AG09319 (cell line): ENCODE results near the gene CDH18.

Source experiments
- DNase-seq: peaks from one replicate; pipeline ENCODE4 v3.0.0-alpha.2; 2010; ENCODE audit warnings: low read depth; ENCODE audit errors: extremely low read depth
- CTCF ChIP-seq: IDR thresholded peaks from 2 replicates; pipeline ENCODE4 v1.5.1; 2011; ENCODE audit warnings: low read depth, mild to moderate bottlenecking, inconsistent platforms, low read length, moderate library complexity

Gene CDH18

GRCh38 chr5:19616701-19617215 lies 371.2 kb downstream of the CDH18 start:
- TF ChIP-seq CTCF: no peak
- DNase-seq: no peak

- DNase-seq: no peak
- no peak for TF ChIP-seq CTCF
These were observed 372.3 kb downstream of the CDH18 start for GRCh38 chr5:19615661-19616060.

- DNase-seq: no peak
- TF ChIP-seq CTCF: no peak
These were observed 372.9 kb downstream of the CDH18 start for GRCh38 chr5:19615071-19615470.

GRCh38 chr5:19608444-19609002 lies 379.5 kb downstream of the CDH18 start:
- no peak for TF ChIP-seq CTCF
- DNase-seq: no peak

- no peak for TF ChIP-seq CTCF
- no peak for DNase-seq
These were observed 382.1 kb downstream of the CDH18 start for GRCh38 chr5:19605846-19606407.

GRCh38 chr5:19584131-19584530 lies 403.9 kb downstream of the CDH18 start:
- no peak for DNase-seq
- no peak for TF ChIP-seq CTCF

- TF ChIP-seq CTCF: no peak
- no peak for DNase-seq
These were observed 410.1 kb downstream of the CDH18 start for GRCh38 chr5:19577882-19578281.
